ENCODE results near the gene TM7SF2.

DNA sequence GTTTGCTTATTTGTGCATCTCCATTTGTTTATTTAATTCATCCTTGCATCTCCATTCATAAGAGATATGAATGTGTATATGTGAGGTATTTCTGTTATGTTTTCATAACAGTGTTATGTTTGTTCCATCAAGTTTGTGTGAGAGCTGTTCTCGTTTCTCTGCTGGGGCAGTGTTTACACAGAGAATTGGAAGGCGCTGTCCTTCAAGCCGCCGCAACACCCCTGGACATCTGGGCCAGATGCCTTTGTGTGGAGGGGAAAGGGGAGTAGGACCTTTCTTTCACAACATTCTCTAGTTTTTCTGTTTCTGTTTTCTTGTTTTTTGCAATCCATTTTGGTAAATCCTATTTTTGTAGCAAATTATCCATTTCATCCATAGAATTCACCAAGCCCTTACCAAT, 7.0 kb upstream of the TM7SF2 start:
- TF ChIP-seq, protein P1, sequence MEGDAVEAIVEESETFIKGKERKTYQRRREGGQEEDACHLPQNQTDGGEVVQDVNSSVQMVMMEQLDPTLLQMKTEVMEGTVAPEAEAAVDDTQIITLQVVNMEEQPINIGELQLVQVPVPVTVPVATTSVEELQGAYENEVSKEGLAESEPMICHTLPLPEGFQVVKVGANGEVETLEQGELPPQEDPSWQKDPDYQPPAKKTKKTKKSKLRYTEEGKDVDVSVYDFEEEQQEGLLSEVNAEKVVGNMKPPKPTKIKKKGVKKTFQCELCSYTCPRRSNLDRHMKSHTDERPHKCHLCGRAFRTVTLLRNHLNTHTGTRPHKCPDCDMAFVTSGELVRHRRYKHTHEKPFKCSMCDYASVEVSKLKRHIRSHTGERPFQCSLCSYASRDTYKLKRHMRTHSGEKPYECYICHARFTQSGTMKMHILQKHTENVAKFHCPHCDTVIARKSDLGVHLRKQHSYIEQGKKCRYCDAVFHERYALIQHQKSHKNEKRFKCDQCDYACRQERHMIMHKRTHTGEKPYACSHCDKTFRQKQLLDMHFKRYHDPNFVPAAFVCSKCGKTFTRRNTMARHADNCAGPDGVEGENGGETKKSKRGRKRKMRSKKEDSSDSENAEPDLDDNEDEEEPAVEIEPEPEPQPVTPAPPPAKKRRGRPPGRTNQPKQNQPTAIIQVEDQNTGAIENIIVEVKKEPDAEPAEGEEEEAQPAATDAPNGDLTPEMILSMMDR (IDR thresholded peaks at IDR 0.05; ENCODE audit: low read depth, low read length) = no peak
- TF ChIP-seq EZH2phosphoT487 (IDR thresholded peaks at IDR 0.05; ENCODE audit: low read depth) = no peak

Measured in OCI-LY3 (cell line).